GM12878 (cell line): ENCODE data around the gene UBALD2. TPM values are rescaled to one million over a fixed set of nuclear protein-coding genes. Genes with fewer than 3 reads are reported as not detected.

Experiments
- ATAC-seq: fragments of 200-7000 bp; cut with Tn5 transposase; 3 replicates; pipeline ENCODE4 v1.9.1; 2020; ENCODE audit warnings: mild to moderate bottlenecking, moderate library complexity
- BruUV-seq: library from RNA; stranded (reverse); fragments of 400-500 nt; replicated peaks from 2 replicates; lab custom pipeline; 2021; lab: Mats Ljungman, UMichigan
- CTCF ChIA-PET: fragments of 300-600 bp; sonication (Branson Sonifier 250); formaldehyde crosslinking; extraction: SDS; loops from one replicate; lab custom pipeline; 2021; ENCODE audit warnings: inconsistent platforms; lab: Yijun Ruan, JAX
- POLR2A ChIA-PET: fragments of 350-600 bp; formaldehyde crosslinking; extraction: SDS; loops from one replicate; lab custom pipeline; 2021; ENCODE audit warnings: inconsistent platforms; lab: Charles Lee
- RAD21 ChIA-PET: fragments of 300-600 bp; sonication (Branson Sonifier 250); formaldehyde crosslinking; loops from one replicate; lab custom pipeline; 2023; ENCODE audit warnings: antibody characterized with exemption; ENCODE audit not compliant: unreplicated experiment; lab: Charles Lee
- SMC1A ChIA-PET: fragments of 300-600 bp; sonication (Branson Sonifier 250); formaldehyde crosslinking; loops from one replicate; lab custom pipeline; 2023; ENCODE audit not compliant: unreplicated experiment, uncharacterized antibody; lab: Charles Lee
- DNase-seq: peaks from one replicate; pipeline ENCODE4 v3.0.0-alpha.2; 2011; ENCODE audit warnings: low read depth, low spot score
- FAIRE-seq: peaks from 3 replicates; lab custom pipeline; 2011; peaks lifted over from hg19 to GRCh38; lab: Jason Lieb, UNC
- H2AFZ ChIP-seq: 2 replicates; pipeline ENCODE4 v1.6.0; 2011; ENCODE audit warnings: low read depth, low read length, control low read depth; ENCODE audit not compliant: control insufficient read depth
- H3K27ac ChIP-seq: 2 replicates; pipeline ENCODE4 v1.5.1; 2011; ENCODE audit warnings: control low read depth; ENCODE audit not compliant: control insufficient read depth, insufficient read depth
- H3K27me3 ChIP-seq, 2 experiments: replicated peaks in 1 of 2; 2 replicates each; pipeline versions ENCODE4 v1.6.0 to v1.6.1; 2011; ENCODE audit warnings: low read length in 1 of 2; ENCODE audit not compliant: control insufficient read depth in 2 of 2, insufficient read depth in 2 of 2
- H3K36me3 ChIP-seq, 2 experiments: 2 replicates each; pipeline ENCODE4 v1.5.1; 2011; ENCODE audit warnings: low read length in 1 of 2; ENCODE audit not compliant: control insufficient read depth in 2 of 2, insufficient read depth in 2 of 2
- H3K4me1 ChIP-seq: 2 replicates; pipeline ENCODE4 v1.6.1; 2011; ENCODE audit warnings: mild to moderate bottlenecking, low read length, moderate library complexity, mixed read lengths; ENCODE audit not compliant: control insufficient read depth, insufficient read depth
- H3K4me2 ChIP-seq: 2 replicates; pipeline ENCODE4 v1.6.0; 2011; ENCODE audit warnings: control low read depth; ENCODE audit not compliant: control insufficient read depth, insufficient read depth
- H3K4me3 ChIP-seq: fragments of 200-600 bp; sonication (generic); 2 replicates; pipeline ENCODE4 v1.5.1; 2016
- H3K79me2 ChIP-seq: 2 replicates; pipeline ENCODE4 v1.6.0; 2011; ENCODE audit warnings: low read length; ENCODE audit not compliant: control insufficient read depth, insufficient read depth
- H3K9ac ChIP-seq: 2 replicates; pipeline ENCODE4 v1.8.0; 2011; ENCODE audit warnings: low read length, control low read depth, mixed read lengths; ENCODE audit not compliant: control insufficient read depth, insufficient read depth
- H3K9me3 ChIP-seq: replicated peaks from 3 replicates; pipeline ENCODE4 v1.5.1; 2011; ENCODE audit warnings: mild to moderate bottlenecking, low read length; ENCODE audit not compliant: control insufficient read depth, insufficient read depth
- H4K20me1 ChIP-seq: 2 replicates; pipeline ENCODE4 v1.6.0; 2011; ENCODE audit not compliant: control insufficient read depth, insufficient read depth
- HDGF ChIP-seq: fragments of 450-650 bp; IDR thresholded peaks from 2 replicates; pipeline ENCODE4 v1.6.1; 2016; ENCODE audit warnings: antibody characterized with exemption
- ZBTB40 ChIP-seq: fragments of 450-650 bp; IDR thresholded peaks from 2 replicates; pipeline ENCODE4 v1.6.1; 2016; ENCODE audit warnings: mild to moderate bottlenecking, moderate library complexity, borderline replicate concordance
- WGBS: methylation state at CpG from one replicate; pipeline ENCODE4 v1.1.6; 2016; ENCODE audit warnings: low lambda C conversion rate; ENCODE audit not compliant: insufficient replicate concordance, insufficient coverage; ENCODE audit errors: missing lambda C conversion rate; 5-methylcytosine and 5-hydroxymethylcytosine counted together
- in situ Hi-C: fragments of 300-500 bp; cut with MboI; formaldehyde crosslinking; loops from 9 replicates; pipeline ENCODE4 v1.14.3; 2018; ENCODE audit warnings: mixed read lengths
- intact Hi-C: fragments of 100-400 bp; cut with micrococcal nuclease; formaldehyde crosslinking; loops from one replicate; pipeline ENCODE4 v1.14.2; 2022; ENCODE audit not compliant: unreplicated experiment
- polyA plus RNA-seq, 11 experiments: library from polyadenylated mRNA; depleted of rRNA in 4 of 11; unstranded in 6 of 11; stranded (reverse) in 5 of 11; fragments of >200 nt; fragmentation: Nextera tagmentation in 4 of 11; fragmentation: Illumina TruSeq in 1 of 11; extraction: Ambion mirVana in 4 of 11; extraction: Trizol in 1 of 11; gene quantifications; 1 replicate in 1 of 11; 2 replicates in 10 of 11; pipeline versions ENCODE4 v1.2.1 to v1.2.3, GENCODE V29; 2011 to 2016; ENCODE audit warnings: inconsistent platforms in 2 of 11, missing spikeins in 2 of 11, low read depth in 1 of 11
- total RNA-seq, 4 experiments: library from RNA; depleted of rRNA in 3 of 4; stranded (reverse); fragments of >200 nt in 3 of 4; fragmentation: Illumina TruSeq in 1 of 4; extraction: Trizol in 1 of 4; gene quantifications; 2 replicates each; pipeline versions ENCODE4 v1.2.1 to v1.2.3, GENCODE V29; 2013 to 2021

The UBALD2 gene
- total and polyA plus RNA-seq, 10 of the 15 experiments (the other 5 are each of a cell fraction or from before 2014, with no cell fraction given) = 2.8 to 165 (median 20.6) TPM

- TF ChIP-seq HDGF = peak; percentile 36; the same call in 1 of the 2 replicates
- no peak for TF ChIP-seq ZBTB40
- no TSS peak for BruUV-seq
- peak overlapping the region; percentile 66 for H3K9ac ChIP-seq
- H2AFZ ChIP-seq = no peak overlapping the region
- 77% methylated on average over 5 of the region's 5 CpGs for WGBS
- H3K9me3 ChIP-seq = no peaks in the 10 kb centered on the region
- intact Hi-C loops = loop anchor here (1.0 to 10.0 kb wide), 4 partner anchors 12 to 479 kb away; partner anchors contain the start of gene UNK
- ChIA-PET CTCF (interaction anchor here (0.7 to 7.9 kb wide), 14 partner anchors 9 to 250 kb away, joined by 3 to 82 read pairs (median 7); no protein-coding TSS in a partner anchor), POLR2A (interaction anchor here (0.6 to 17.9 kb wide), 12 partner anchors 8 to 479 kb away, joined by 3 to 427 read pairs (median 8); partner anchors contain the start of genes RNF157, UNK and WBP2), RAD21 (interaction anchor here (0.6 to 18.5 kb wide), 16 partner anchors 10 to 473 kb away, joined by 3 to 419 read pairs (median 6); partner anchors contain the start of genes PRPSAP1 and SRSF2), SMC1A (interaction anchor here (0.5 to 8.3 kb wide), 17 partner anchors 9 to 160 kb away, joined by 3 to 226 read pairs (median 7); partner anchors contain the start of gene EXOC7)
- in situ Hi-C loops = loop anchor here (5.0 to 25.0 kb wide), 4 partner anchors 77 to 1898 kb away; partner anchors contain the start of genes SYNGR2 and UNK
- no peaks in the 10 kb centered on the region for H3K27me3 ChIP-seq
- DNase-seq = no peak
- peaks cover 38% of the 10 kb centered on the region for H3K79me2 ChIP-seq
- no peak for FAIRE-seq
- peak overlapping the region; percentile 44 for H3K4me2 ChIP-seq
- peak overlapping the region; percentile 87 for H3K27ac ChIP-seq
- no peaks in the 10 kb centered on the region for H4K20me1 ChIP-seq
- H3K4me3 ChIP-seq = peak overlapping the region; percentile 64
- no peak for ATAC-seq
- H3K36me3 ChIP-seq = no peaks in the 10 kb centered on the region
- peaks cover 45% of the 10 kb centered on the region for H3K4me1 ChIP-seq
These were observed 1.3 kb upstream of the UBALD2 start for GRCh38 chr17:76263896-76264295.
